K562 (cell line): ENCODE data around the gene ANXA3. TPM values are rescaled to one million over a fixed set of nuclear protein-coding genes. Genes with fewer than 3 reads are reported as not detected.
A peak's percentile ranks its signal among the peaks of the same experiment; 100 is the strongest.

ENCODE experiments used
- DPF2 ChIP-seq: fragments of 450-650 bp; IDR thresholded peaks from 2 replicates; pipeline ENCODE4 v1.6.1; 2016
- EZH2 ChIP-seq: IDR thresholded peaks from 2 replicates; pipeline ENCODE4 v1.6.1; 2012; ENCODE audit warnings: low read depth, mild to moderate bottlenecking, inconsistent platforms, low read length, borderline replicate concordance
- FOSL1 ChIP-seq: fragments of 200-800 bp; sonication (Bioruptor generic); conservative IDR thresholded peaks from 2 replicates; pipeline ENCODE4 v1.6.1; 2016; ENCODE audit warnings: missing genetic modification characterization, missing compliant biosample characterization
- MAFF ChIP-seq: IDR thresholded peaks from 2 replicates; pipeline ENCODE4 v1.6.1; 2012; ENCODE audit warnings: low read length, improper control_type of control experiment
- MAFG ChIP-seq: fragments of 450-650 bp; conservative IDR thresholded peaks from 2 replicates; pipeline ENCODE4 v1.6.1; 2016; ENCODE audit warnings: missing genetic modification characterization, missing compliant biosample characterization
- ZNF589 ChIP-seq: fragments of 200-800 bp; sonication (Bioruptor generic); IDR thresholded peaks from 2 replicates; pipeline ENCODE4 v1.6.1; 2016; ENCODE audit warnings: low read depth, missing genetic modification characterization, missing compliant biosample characterization
- polyA plus RNA-seq, 8 experiments: library from polyadenylated mRNA; depleted of rRNA in 4 of 8; stranded (reverse) in 5 of 8; unstranded in 3 of 8; fragments of >200 nt; fragmentation: Nextera tagmentation in 2 of 8; fragmentation: Illumina TruSeq in 1 of 8; extraction: Ambion mirVana in 2 of 8; extraction: Trizol in 1 of 8; gene quantifications; 2 replicates each; pipeline versions ENCODE4 v1.2.1 to v1.2.3, GENCODE V29; 2011 to 2014; ENCODE audit warnings: inconsistent platforms in 1 of 8, missing spikeins in 1 of 8
- total RNA-seq, 7 experiments: library from RNA; depleted of rRNA in 6 of 7; stranded (reverse); fragments of >200 nt in 6 of 7; fragmentation: Illumina TruSeq in 2 of 7; extraction: Trizol in 2 of 7; gene quantifications; 2 replicates each; pipeline versions ENCODE4 v1.2.1 to v1.2.3, GENCODE V29; 2011 to 2021; ENCODE audit warnings: low replicate concordance in 1 of 7
- TF ChIP-seq, protein P1 (sequence below): sonication (generic); formaldehyde crosslinking; IDR thresholded peaks from 2 replicates; pipeline ENCODE4 v1.8.0; 2022; ENCODE audit warnings: mild to moderate bottlenecking, missing genetic modification reagents
- TF ChIP-seq, protein P2 (sequence below): fragments of 450-650 bp; IDR thresholded peaks from 2 replicates; pipeline ENCODE4 v1.6.1; 2016
- TF ChIP-seq, protein P3 (sequence below): fragments of 450-650 bp; formaldehyde crosslinking; IDR thresholded peaks from 2 replicates; pipeline ENCODE4 v1.4.0; 2020; ENCODE audit warnings: mild to moderate bottlenecking, moderate library complexity

ANXA3 gene
- total and polyA plus RNA-seq, 9 of the 15 experiments (the other 6 are each of a cell fraction or from before 2014, with no cell fraction given): 6.3 to 15.5 (median 9.8) TPM

DNA sequence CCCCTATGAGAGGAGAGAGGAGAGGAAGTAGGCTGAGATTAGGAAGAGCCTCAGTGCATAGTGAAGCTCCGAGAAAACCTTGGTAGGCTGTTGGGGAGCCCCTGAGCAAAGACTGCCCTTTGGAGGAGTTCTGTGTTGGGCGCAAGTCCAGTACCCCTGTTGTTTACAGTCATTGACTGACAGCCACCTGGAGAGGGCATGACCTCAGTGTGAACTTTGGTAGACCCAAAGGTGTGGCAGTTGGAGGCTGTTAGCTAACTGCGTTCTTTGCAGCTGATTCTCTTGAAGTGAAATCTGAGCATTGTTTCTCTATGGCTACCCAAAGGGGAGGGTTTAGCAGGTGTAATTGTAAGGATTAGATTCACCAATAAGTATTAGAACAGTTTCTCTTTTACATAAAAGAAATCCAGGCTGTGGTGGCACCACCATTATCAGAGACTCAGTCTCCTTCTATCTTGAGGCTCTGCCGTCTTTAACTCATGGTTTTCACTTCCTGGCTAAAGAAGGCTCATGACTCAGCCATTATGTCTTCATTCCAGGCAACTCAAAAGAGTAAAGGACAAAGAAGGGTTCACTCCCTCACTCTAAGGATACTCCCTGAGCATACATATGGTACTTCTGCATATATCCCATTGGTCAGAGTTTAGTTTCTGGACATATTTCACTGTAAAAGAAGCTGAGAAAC, 33.4 kb downstream of the ANXA3 start (continued):
- TF ChIP-seq MAFF (peak; percentile 62; the same call in 1 of the 2 replicates), EZH2 (no peak), FOSL1 (tag) (peak; percentile 53), ZNF589 (CRISPR knock-in tag) (0 out of 2 replicates have a peak, but pooled peaks have one; percentile 63), DPF2 (peak; percentile 44; the same call in 1 of the 2 replicates), MAFG (tag) (peak; percentile 68)
- TF ChIP-seq, protein P1, sequence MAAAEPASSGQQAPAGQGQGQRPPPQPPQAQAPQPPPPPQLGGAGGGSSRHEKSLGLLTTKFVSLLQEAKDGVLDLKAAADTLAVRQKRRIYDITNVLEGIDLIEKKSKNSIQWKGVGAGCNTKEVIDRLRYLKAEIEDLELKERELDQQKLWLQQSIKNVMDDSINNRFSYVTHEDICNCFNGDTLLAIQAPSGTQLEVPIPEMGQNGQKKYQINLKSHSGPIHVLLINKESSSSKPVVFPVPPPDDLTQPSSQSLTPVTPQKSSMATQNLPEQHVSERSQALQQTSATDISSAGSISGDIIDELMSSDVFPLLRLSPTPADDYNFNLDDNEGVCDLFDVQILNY (CRISPR knock-in tag): no peak
- TF ChIP-seq, protein P2, sequence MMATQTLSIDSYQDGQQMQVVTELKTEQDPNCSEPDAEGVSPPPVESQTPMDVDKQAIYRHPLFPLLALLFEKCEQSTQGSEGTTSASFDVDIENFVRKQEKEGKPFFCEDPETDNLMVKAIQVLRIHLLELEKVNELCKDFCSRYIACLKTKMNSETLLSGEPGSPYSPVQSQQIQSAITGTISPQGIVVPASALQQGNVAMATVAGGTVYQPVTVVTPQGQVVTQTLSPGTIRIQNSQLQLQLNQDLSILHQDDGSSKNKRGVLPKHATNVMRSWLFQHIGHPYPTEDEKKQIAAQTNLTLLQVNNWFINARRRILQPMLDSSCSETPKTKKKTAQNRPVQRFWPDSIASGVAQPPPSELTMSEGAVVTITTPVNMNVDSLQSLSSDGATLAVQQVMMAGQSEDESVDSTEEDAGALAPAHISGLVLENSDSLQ: peak; percentile 61; the same call in 1 of the 2 replicates
- TF ChIP-seq, protein P3, sequence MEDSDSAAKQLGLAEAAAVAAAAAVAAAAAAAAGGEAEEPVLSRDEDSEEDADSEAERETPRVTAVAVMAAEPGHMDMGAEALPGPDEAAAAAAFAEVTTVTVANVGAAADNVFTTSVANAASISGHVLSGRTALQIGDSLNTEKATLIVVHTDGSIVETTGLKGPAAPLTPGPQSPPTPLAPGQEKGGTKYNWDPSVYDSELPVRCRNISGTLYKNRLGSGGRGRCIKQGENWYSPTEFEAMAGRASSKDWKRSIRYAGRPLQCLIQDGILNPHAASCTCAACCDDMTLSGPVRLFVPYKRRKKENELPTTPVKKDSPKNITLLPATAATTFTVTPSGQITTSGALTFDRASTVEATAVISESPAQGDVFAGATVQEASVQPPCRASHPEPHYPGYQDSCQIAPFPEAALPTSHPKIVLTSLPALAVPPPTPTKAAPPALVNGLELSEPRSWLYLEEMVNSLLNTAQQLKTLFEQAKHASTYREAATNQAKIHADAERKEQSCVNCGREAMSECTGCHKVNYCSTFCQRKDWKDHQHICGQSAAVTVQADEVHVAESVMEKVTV: no peak
